Activated naive CD4-positive, alpha-beta T cell (primary cell): ENCODE measurements around the gene RCN2.

Experiments
- DNase-seq, 4 experiments: peaks; one replicate each; lab custom pipeline; 2025; lab: John Stamatoyannopoulos, UW

The RCN2 gene

GRCh38 chr15:76973906-76974305 is 42.4 kb downstream of the RCN2 start:
- DNase-seq: no peak

- DNase-seq: no peak
Measured at GRCh38 chr15:76974456-76975036, 43.0 kb downstream of the RCN2 start.

DNA sequence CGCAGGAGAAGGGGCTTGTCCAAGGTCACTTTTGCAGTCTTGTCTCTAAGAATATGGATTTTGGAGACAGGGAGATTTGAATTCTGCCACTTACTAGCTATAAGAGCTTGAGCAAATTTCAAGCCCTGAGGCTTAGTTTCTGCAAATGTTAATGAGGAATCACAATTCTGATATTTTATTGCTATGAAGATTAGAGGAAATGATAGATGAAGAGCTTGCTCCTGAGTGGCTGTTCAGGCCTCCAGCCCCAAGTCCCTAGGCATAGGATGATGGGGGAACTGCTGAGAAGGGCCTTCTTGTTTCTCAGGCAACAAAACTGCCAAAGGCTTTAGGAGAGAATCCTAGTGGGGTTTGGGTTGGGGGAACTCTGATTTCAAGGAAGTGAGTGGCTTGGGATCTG is 44.6 kb downstream of the RCN2 start:
- DNase-seq: no peak

GRCh38 chr15:76976572-76977270 is 45.2 kb downstream of the RCN2 start:
- no peak for DNase-seq

DNA sequence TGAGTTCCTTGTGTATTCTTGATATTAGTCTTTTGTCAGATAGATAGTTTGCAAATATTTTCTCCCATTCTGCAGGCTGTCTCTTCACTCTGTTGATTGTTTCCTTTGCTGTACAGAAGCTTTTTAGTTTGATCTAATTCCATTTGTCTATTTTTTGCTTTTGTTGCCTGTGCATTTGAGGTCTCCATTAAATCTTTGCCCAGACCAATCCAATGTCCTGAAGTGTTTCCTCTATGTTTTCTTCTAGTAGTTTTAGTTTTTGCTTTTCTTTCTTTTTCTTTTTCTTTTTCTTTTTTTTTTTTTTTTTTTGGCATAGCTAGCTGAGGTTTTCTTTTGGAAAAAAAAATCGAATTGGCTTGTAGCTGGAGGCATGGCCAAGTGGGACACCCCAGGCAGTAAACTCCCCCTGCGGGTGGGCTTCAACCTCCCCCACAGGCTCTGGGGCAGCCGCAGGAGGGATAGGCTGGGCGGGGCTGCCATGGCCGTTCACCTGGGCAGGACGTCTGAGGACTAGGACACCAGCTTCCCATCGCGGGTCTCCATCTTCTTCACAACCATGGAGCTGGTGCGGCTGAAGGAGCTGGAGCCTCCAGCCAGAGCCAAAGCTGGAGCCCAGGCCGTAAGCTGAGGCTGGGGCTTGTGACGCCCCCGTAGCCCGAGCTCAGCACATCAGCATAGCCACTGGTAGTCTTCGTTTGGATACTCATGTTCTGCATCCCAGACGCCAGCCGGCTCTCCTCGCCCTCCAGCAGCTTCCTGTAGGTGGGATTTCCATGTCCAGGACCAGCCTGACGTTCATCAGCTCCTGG is 47.2 kb downstream of the RCN2 start:
- no peak for DNase-seq

GRCh38 chr15:76979331-76979925 is 47.9 kb downstream of the RCN2 start:
- DNase-seq: no peak

DNA sequence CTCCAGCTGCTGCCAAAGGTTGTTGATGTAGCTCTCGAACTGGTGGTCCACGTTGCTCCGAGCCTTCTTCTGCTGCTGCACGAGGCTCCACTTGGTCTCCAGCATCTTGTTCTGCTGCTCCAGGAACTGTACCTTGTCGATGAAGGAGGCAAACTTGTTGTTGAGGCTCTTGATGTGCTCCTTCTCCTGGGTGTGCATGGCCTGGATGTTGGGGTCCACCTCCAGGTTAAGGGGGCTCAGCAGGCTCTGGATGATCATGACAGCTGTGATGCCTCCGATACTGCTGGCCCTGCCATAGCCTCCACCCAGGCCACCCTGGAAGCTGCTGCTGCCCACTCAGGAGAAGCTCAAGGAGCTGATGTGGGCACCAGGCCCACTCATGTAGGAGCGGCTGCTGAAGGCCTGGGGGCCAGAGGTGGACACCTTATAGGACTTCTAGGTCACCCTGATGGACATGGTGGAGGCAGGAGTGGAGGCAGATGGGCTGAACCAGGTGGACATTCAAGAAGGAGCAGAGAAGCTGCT is 48.5 kb downstream of the RCN2 start:
- no peak for DNase-seq

- DNase-seq: no peak
Measured at GRCh38 chr15:76982356-76982755, 50.8 kb downstream of the RCN2 start.

DNA sequence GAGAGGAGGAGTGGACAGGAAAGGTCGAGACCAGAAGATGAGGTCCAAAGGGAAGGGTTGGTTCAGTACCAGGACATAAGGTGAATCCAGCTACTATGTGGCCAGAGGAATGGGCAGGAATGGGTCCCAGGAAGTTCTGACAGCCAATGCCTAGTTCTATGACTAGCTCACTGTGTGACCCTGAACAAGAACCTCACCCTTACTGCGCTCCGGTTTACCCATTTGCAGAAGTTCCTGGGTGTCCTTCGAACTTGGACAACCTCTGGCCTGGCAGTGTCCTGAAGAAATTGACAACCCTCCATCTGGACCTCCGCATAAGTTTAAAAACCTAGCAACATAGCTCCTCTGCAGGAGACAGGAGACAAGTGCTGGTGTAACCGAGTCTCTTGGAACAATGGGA is 51.2 kb downstream of the RCN2 start:
- DNase-seq: no peak

DNA sequence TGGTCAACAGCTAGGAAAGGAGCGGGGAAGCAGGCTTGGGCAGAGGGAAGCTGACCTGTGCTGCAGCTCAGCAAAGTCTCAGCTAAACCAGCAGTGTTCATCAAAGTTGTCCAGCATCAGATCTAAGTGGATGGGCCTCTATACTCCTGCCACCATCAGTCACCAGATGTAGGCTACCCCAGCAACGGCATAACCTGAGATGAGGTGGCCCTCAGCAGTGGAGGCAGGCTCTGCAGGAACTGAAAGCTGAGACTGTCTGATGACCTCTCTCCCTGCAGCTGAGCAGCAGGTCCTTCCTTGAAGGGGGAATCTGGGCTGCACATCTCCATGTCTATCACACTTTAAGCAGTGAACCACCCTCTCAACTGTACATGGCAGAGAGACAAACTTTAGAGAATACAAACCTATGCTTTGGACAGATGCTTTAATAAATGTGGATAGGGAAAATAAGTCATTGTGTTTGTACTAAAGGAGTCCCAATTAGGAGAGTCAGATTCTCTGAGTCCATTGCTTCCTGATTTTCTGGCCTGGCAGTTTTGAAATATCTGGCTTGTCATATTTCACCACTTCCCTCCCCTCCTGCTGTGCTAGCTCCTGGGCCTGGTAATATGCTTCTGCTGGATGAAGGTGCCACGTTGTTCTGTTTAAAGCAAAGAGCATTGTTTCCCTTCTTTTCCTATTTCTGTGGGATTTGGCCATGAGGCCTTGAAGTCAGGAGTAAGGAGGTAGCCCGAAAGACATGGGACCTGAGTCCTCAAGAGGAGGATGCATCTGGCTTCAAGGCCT is 52.2 kb downstream of the RCN2 start:
- DNase-seq: no peak

GRCh38 chr15:76986743-76987142 is 55.2 kb downstream of the RCN2 start:
- DNase-seq: no peak

- no peak for DNase-seq
Measured at GRCh38 chr15:76987276-76987675, 55.7 kb downstream of the RCN2 start.

GRCh38 chr15:76987896-76988860 is 56.6 kb downstream of the RCN2 start:
- no peak for DNase-seq

DNA sequence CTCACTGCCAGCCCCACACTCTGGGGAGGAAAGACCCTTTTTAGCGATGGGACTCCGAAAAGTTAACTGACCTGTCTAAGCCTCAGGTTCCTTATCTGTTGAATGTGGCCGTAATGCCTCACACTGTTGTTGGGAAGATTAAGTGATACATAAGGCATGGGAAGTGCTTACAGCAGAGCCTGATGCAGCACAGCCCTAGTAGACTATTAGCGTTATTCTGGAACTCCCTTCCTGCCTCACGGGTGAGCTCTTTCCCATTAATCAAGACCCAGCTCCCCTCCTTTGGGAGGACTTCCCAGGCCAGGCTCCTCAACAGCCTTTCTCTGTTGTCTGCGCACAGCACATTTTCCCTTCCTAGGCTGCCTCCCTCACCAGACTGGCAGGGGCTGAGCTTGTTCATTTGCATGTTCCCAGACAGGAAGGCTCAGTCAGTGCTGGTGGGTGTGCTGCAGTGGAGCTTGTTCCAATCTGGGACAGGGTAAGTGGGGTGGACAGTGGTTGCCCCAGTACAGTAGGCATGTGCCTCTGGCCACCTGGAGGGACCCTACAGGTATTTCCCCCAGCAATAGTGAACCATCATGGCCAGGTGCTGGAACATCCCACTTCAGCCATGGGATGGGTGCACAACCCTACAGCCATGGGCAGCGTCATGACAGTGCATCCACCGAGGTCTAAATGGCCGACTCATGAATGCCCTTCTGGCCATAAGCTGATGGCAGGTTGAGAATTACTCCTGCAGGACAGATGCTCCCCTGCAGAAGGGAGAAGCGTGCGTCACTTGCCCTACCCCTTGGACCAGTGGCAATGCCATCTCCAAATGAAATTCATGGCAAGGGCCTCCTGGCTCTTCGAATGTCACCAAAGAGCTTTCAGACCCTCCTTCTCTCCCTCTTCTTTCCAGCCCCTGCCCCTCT is 57.6 kb downstream of the RCN2 start:
- DNase-seq: no peak

- DNase-seq: no peak
Measured at GRCh38 chr15:76991048-76991447, 59.5 kb downstream of the RCN2 start.

- no peak for DNase-seq
Measured at GRCh38 chr15:76991741-76992645, 60.4 kb downstream of the RCN2 start.

GRCh38 chr15:76993114-76993725 is 61.7 kb downstream of the RCN2 start:
- no peak for DNase-seq

DNA sequence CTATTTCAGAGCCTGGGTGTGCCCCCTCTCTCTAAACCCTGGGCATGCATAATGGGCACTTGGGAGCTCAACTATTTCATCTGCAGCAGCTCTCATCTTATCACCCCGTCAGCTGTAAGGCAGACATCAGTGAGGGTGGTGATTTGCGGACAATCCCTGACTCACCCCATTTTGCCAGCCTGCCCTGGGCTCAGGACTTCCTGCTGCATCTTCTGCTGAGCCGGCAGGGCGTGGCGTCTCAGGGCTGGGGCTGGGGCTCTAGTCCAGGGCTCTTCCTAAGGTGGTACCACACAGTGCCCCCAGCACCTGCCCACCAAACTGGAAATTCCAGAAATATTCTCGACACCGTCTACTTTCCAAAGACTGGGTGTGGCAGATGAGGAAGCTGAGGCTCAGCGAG is 62.5 kb downstream of the RCN2 start:
- peak in 2 of 4 experiments; percentile 26 to 48 for DNase-seq
